ENCODE results near the gene OR6C65.
"Not testable (repeated sequence)": the region's sequence is repeated elsewhere in the genome, so short reads cannot be mapped to it uniquely, and the experiment has no call there.

Gene OR6C65

GRCh38 chr12:55400229-55400628 lies at the start of gene OR6C65:
OR6C65 (plus strand) TSS chr12:55400529; CDS start chr12:55400529, 0 bp downstream.
- DNase-seq (ENCODE audit: low read depth, low spot score): no peak

- DNase-seq (ENCODE audit: low read depth, low spot score): not testable (repeated sequence)
These were observed 45.0 kb upstream of the OR6C65 start for GRCh38 chr12:55355338-55355737.

GRCh38 chr12:55362675-55363074 lies 37.7 kb upstream of the OR6C65 start, which contains the start of gene OR6C75:
OR6C75 (plus strand) TSS chr12:55362975; CDS start chr12:55365111, 2,136 bp downstream.
- DNase-seq (ENCODE audit: low read depth, low spot score): no peak

- no peak for DNase-seq (ENCODE audit: low read depth, low spot score)
These were observed 35.2 kb upstream of the OR6C65 start for GRCh38 chr12:55365086-55365485.

GRCh38 chr12:55372521-55372920 lies 27.8 kb upstream of the OR6C65 start:
- no peak for DNase-seq (ENCODE audit: low read depth, low spot score)

- DNase-seq (ENCODE audit: low read depth, low spot score): no peak
These were observed 14.4 kb upstream of the OR6C65 start for GRCh38 chr12:55385891-55386290.

- no peak for DNase-seq (ENCODE audit: low read depth, low spot score)
These were observed 8.1 kb upstream of the OR6C65 start for GRCh38 chr12:55392032-55392795.

- DNase-seq (ENCODE audit: low read depth, low spot score): no peak
These were observed 4.0 kb upstream of the OR6C65 start for GRCh38 chr12:55396326-55396725.

GRCh38 chr12:55407866-55408265 lies 7.5 kb downstream of the OR6C65 start:
- DNase-seq (ENCODE audit: low read depth, low spot score): no peak

GRCh38 chr12:55409133-55409532 lies 8.8 kb downstream of the OR6C65 start:
- not testable (repeated sequence) for DNase-seq (ENCODE audit: low read depth, low spot score)

- not testable (repeated sequence) for DNase-seq (ENCODE audit: low read depth, low spot score)
These were observed 11.8 kb downstream of the OR6C65 start for GRCh38 chr12:55412138-55412537.

GRCh38 chr12:55413498-55414388 lies 13.4 kb downstream of the OR6C65 start:
- not testable (repeated sequence) for DNase-seq (ENCODE audit: low read depth, low spot score)

GRCh38 chr12:55414396-55414823 lies 14.1 kb downstream of the OR6C65 start:
- not testable (repeated sequence) for DNase-seq (ENCODE audit: low read depth, low spot score)

GRCh38 chr12:55414889-55415288 lies 14.6 kb downstream of the OR6C65 start:
- not testable (repeated sequence) for DNase-seq (ENCODE audit: low read depth, low spot score)

- DNase-seq (ENCODE audit: low read depth, low spot score): no peak
These were observed 16.6 kb downstream of the OR6C65 start for GRCh38 chr12:55416961-55417360.

GRCh38 chr12:55420307-55420962 lies 20.1 kb downstream of the OR6C65 start:
- DNase-seq (ENCODE audit: low read depth, low spot score): no peak

GRCh38 chr12:55425954-55426353 lies 25.6 kb downstream of the OR6C65 start, which contains the start of gene OR6C76:
OR6C76 (plus strand) TSS chr12:55426254; CDS start chr12:55426254, 0 bp downstream.
- no peak for DNase-seq (ENCODE audit: low read depth, low spot score)

- DNase-seq (ENCODE audit: low read depth, low spot score): no peak
These were observed 28.3 kb downstream of the OR6C65 start for GRCh38 chr12:55428331-55429243.

GRCh38 chr12:55441233-55441632 lies 40.9 kb downstream of the OR6C65 start:
- not testable (repeated sequence) for DNase-seq (ENCODE audit: low read depth, low spot score)

- DNase-seq (ENCODE audit: low read depth, low spot score): no peak
These were observed 43.4 kb downstream of the OR6C65 start, which contains the start of gene OR6C2 for GRCh38 chr12:55443776-55444175. OR6C2 (plus strand) TSS chr12:55444076; CDS start chr12:55452214, 8,138 bp downstream.

Measured in brain pericyte (primary cell).